IMR-90 (cell line): ENCODE measurements around the gene COA5. TPM values are rescaled to one million over a fixed set of nuclear protein-coding genes. Genes with fewer than 3 reads are reported as not detected.

Experiments
- ATAC-seq: fragments of 200-7000 bp; cut with Tn5 transposase; 2 replicates; pipeline ENCODE4 v1.9.1; 2020; ENCODE audit warnings: low read depth, mild to moderate bottlenecking, moderate library complexity
- BruUV-seq: library from RNA; stranded (reverse); fragments of 400-500 nt; replicated peaks from 2 replicates; lab custom pipeline; 2021; lab: Mats Ljungman, UMichigan
- CTCF ChIA-PET: fragments of 300-600 bp; formaldehyde crosslinking; extraction: SDS; loops from one replicate; lab custom pipeline; 2021; ENCODE audit warnings: antibody characterized with exemption; lab: Yijun Ruan, JAX
- POLR2A ChIA-PET: fragments of 300-600 bp; sonication (Branson Sonifier 250); formaldehyde crosslinking; loops from one replicate; lab custom pipeline; 2022; ENCODE audit warnings: antibody characterized with exemption; ENCODE audit not compliant: unreplicated experiment; lab: Charles Lee
- DNase-seq: peaks from one replicate; pipeline ENCODE4 v3.0.0; 2013
- H2AFZ ChIP-seq: replicated peaks from 2 replicates; pipeline ENCODE3; 2013; ENCODE audit warnings: low read length, mild to moderate bottlenecking; ENCODE audit not compliant: poor library complexity
- H2AK5ac ChIP-seq: 2 replicates; pipeline ENCODE4 v1.6.1; 2013; ENCODE audit warnings: low read depth, low read length, inconsistent platforms
- H2AK9ac ChIP-seq: replicated peaks from 2 replicates; pipeline ENCODE3; 2013; ENCODE audit warnings: mild to moderate bottlenecking, low read depth, low read length, moderate library complexity; ENCODE audit not compliant: poor library complexity
- H2BK120ac ChIP-seq: 2 replicates; pipeline ENCODE4 v1.6.1; 2013; ENCODE audit warnings: low read depth, low read length, inconsistent platforms
- H2BK15ac ChIP-seq: 3 replicates; pipeline ENCODE4 v1.6.1; 2013; ENCODE audit warnings: low read depth, low read length, inconsistent platforms
- H2BK20ac ChIP-seq: 2 replicates; pipeline ENCODE4 v1.6.1; 2013; ENCODE audit warnings: low read depth, mild to moderate bottlenecking, inconsistent platforms, low read length, moderate library complexity
- H2BK5ac ChIP-seq: 2 replicates; pipeline ENCODE4 v1.6.1; 2013; ENCODE audit warnings: mild to moderate bottlenecking, low read depth, low read length, inconsistent platforms; ENCODE audit not compliant: poor library complexity, severe bottlenecking
- H3K14ac ChIP-seq: replicated peaks from 2 replicates; pipeline ENCODE4 v1.6.1; 2013; ENCODE audit warnings: low read depth, low read length, inconsistent platforms
- H3K18ac ChIP-seq: 2 replicates; pipeline ENCODE4 v1.6.1; 2013; ENCODE audit warnings: low read depth, low read length, control low read depth
- H3K23ac ChIP-seq: 2 replicates; pipeline ENCODE4 v1.6.1; 2013; ENCODE audit warnings: low read depth, low read length, inconsistent platforms
- H3K27ac ChIP-seq: 2 replicates; pipeline ENCODE4 v1.5.1; 2013; ENCODE audit warnings: mild to moderate bottlenecking, control low read depth, low read length; ENCODE audit not compliant: insufficient read depth
- H3K27me3 ChIP-seq: 2 replicates; pipeline ENCODE4 v1.6.1; 2013; ENCODE audit warnings: low read length; ENCODE audit not compliant: control insufficient read depth, insufficient read depth
- H3K36me3 ChIP-seq: 2 replicates; pipeline ENCODE4 v1.6.1; 2013; ENCODE audit warnings: low read length, mixed read lengths; ENCODE audit not compliant: control insufficient read depth, insufficient read depth
- H3K4ac ChIP-seq: 2 replicates; pipeline ENCODE4 v1.6.1; 2013; ENCODE audit warnings: low read depth, low read length, inconsistent platforms
- H3K4me1 ChIP-seq: 2 replicates; pipeline ENCODE4 v1.6.1; 2013; ENCODE audit warnings: low read length, mixed read lengths; ENCODE audit not compliant: control insufficient read depth, insufficient read depth
- H3K4me2 ChIP-seq: 2 replicates; pipeline ENCODE4 v1.6.1; 2013; ENCODE audit warnings: low read depth, mild to moderate bottlenecking, control low read depth, low read length, moderate library complexity
- H3K4me3 ChIP-seq: 2 replicates; pipeline ENCODE4 v1.5.1; 2013; ENCODE audit warnings: low read depth, mild to moderate bottlenecking, control low read depth, low read length, moderate library complexity; ENCODE audit not compliant: insufficient read depth
- H3K56ac ChIP-seq: 2 replicates; pipeline ENCODE4 v1.6.1; 2013; ENCODE audit warnings: low read length, inconsistent platforms; ENCODE audit not compliant: insufficient read depth; ENCODE audit errors: extremely low read depth
- H3K79me1 ChIP-seq, 2 experiments: 2 replicates each; pipeline ENCODE4 v1.6.1; 2013; ENCODE audit warnings: low read length in 2 of 2, inconsistent platforms in 1 of 2, low read depth in 1 of 2
- H3K9ac ChIP-seq: 2 replicates; pipeline ENCODE4 v1.6.1; 2013; ENCODE audit warnings: low read depth, low read length, control low read depth
- H3K9me1 ChIP-seq: 2 replicates; pipeline ENCODE4 v1.6.1; 2013; ENCODE audit warnings: low read length, inconsistent platforms; ENCODE audit not compliant: insufficient read depth
- H3K9me3 ChIP-seq: 2 replicates; pipeline ENCODE4 v1.6.1; 2013; ENCODE audit warnings: low read length; ENCODE audit not compliant: control insufficient read depth, insufficient read depth
- H4K20me1 ChIP-seq: 2 replicates; pipeline ENCODE4 v1.6.1; 2013; ENCODE audit warnings: low read length, inconsistent platforms; ENCODE audit not compliant: insufficient read depth
- H4K5ac ChIP-seq: 2 replicates; pipeline ENCODE4 v1.6.1; 2013; ENCODE audit warnings: mild to moderate bottlenecking, low read depth, low read length, control low read depth
- H4K8ac ChIP-seq, 2 experiments: 2 replicates each; pipeline ENCODE4 v1.6.1; 2013; ENCODE audit warnings: low read depth in 2 of 2, low read length in 2 of 2, control low read depth in 1 of 2, inconsistent platforms in 1 of 2
- H4K91ac ChIP-seq: 2 replicates; pipeline ENCODE4 v1.6.1; 2013; ENCODE audit warnings: low read depth, low read length, inconsistent platforms; ENCODE audit not compliant: insufficient read depth
- BHLHE40 ChIP-seq: fragments of 150-350 bp; IDR thresholded peaks from 2 replicates; pipeline ENCODE4 v1.6.1; 2016; ENCODE audit warnings: mild to moderate bottlenecking, low read depth, low read length
- CHD1 ChIP-seq: IDR thresholded peaks from 2 replicates; pipeline ENCODE4 v1.6.1; 2012; ENCODE audit warnings: low read depth, low read length, improper control_type of control experiment
- MAFK ChIP-seq: IDR thresholded peaks from 2 replicates; pipeline ENCODE4 v1.6.1; 2012; ENCODE audit warnings: low read depth, low read length, improper control_type of control experiment
- MXI1 ChIP-seq: IDR thresholded peaks from 2 replicates; pipeline ENCODE4 v1.6.1; 2012; ENCODE audit warnings: low read depth, mild to moderate bottlenecking, low read length, moderate library complexity, borderline replicate concordance
- NFE2L2 ChIP-seq: fragments of 150-350 bp; IDR thresholded peaks from 2 replicates; pipeline ENCODE4 v1.6.1; 2016; ENCODE audit warnings: low read depth, mild to moderate bottlenecking, low read length
- POLR2A ChIP-seq: IDR thresholded peaks from 2 replicates; pipeline ENCODE4 v1.6.1; 2012; ENCODE audit warnings: mild to moderate bottlenecking, low read depth, low read length
- RAD21 ChIP-seq: IDR thresholded peaks from 2 replicates; pipeline ENCODE4 v1.6.1; 2012; ENCODE audit warnings: low read length, improper control_type of control experiment
- RFX5 ChIP-seq: IDR thresholded peaks from 2 replicates; pipeline ENCODE4 v1.8.0; 2012; ENCODE audit warnings: low read depth, mild to moderate bottlenecking, low read length, moderate library complexity
- SMC3 ChIP-seq: fragments of 150-350 bp; IDR thresholded peaks from 2 replicates; pipeline ENCODE4 v1.6.1; 2016; ENCODE audit warnings: low read depth, mild to moderate bottlenecking, antibody characterized with exemption, low read length, moderate library complexity
- WGBS, 2 experiments: methylation state at CpG; one replicate each; pipeline versions ENCODE4 v1.1.5 to v1.1.7; 2013; ENCODE audit warnings: missing lambda C conversion rate in 2 of 2; ENCODE audit not compliant: insufficient read length in 1 of 2; ENCODE audit errors: extremely low coverage in 2 of 2; 5-methylcytosine and 5-hydroxymethylcytosine counted together
- dilution Hi-C: fragments of 300-500 bp; cut with HindIII; formaldehyde crosslinking; loops from one replicate; pipeline ENCODE4 v1.14.3; 2018; ENCODE audit warnings: low sequenced_read_pairs; ENCODE audit not compliant: unreplicated experiment
- in situ Hi-C: fragments of 300-500 bp; cut with MboI; formaldehyde crosslinking; loops from 3 replicates; pipeline ENCODE4 v1.14.3; 2019; ENCODE audit warnings: low sequenced_read_pairs, inconsistent platforms, mixed read lengths
- intact Hi-C: fragments of 100-400 bp; cut with micrococcal nuclease; formaldehyde crosslinking; loops from 2 replicates; pipeline ENCODE4 v1.10.0; 2022
- polyA plus RNA-seq, 3 experiments: library from polyadenylated mRNA; depleted of rRNA; stranded (reverse); fragments of >200 nt; gene quantifications; 2 replicates each; pipeline ENCODE4 v1.2.3, GENCODE V29; 2012; ENCODE audit warnings: low replicate concordance in 1 of 3
- total RNA-seq: library from RNA; depleted of rRNA; stranded (reverse); fragments of >200 nt; gene quantifications from 2 replicates; pipeline ENCODE4 v1.2.3, GENCODE V29; 2012
- TF ChIP-seq, protein P1 (sequence below): fragments of 150-350 bp; IDR thresholded peaks from 2 replicates; pipeline ENCODE4 v1.6.1; 2016; ENCODE audit warnings: low read depth, mild to moderate bottlenecking, low read length, moderate library complexity, borderline replicate concordance
- TF ChIP-seq, protein P2 (sequence below): fragments of 150-350 bp; IDR thresholded peaks from 2 replicates; pipeline ENCODE4 v1.6.1; 2017; ENCODE audit warnings: mild to moderate bottlenecking, antibody characterized with exemption, low read length, low read depth

COA5 gene
- total and polyA plus RNA-seq, 2 of the 4 experiments (the other 2 are of a cell fraction) = 8.4 to 14.2 TPM

- H3K4me1 ChIP-seq = peaks cover 13% of the 10 kb centered on the region
- no TSS peak for BruUV-seq
- no peak overlapping the region for H2BK5ac ChIP-seq
- H2BK120ac ChIP-seq = no peak overlapping the region
- H3K23ac ChIP-seq = no peak overlapping the region
- H3K4ac ChIP-seq = no peak overlapping the region
- H4K8ac ChIP-seq = no peak overlapping the region
- no peak overlapping the region for H3K18ac ChIP-seq
- no peak overlapping the region for H3K14ac ChIP-seq
- no peaks in the 10 kb centered on the region for H3K27me3 ChIP-seq
- no peak overlapping the region for H3K56ac ChIP-seq
- H4K91ac ChIP-seq = no peak overlapping the region
- H2AK5ac ChIP-seq = no peak overlapping the region
- no peak overlapping the region for H2BK15ac ChIP-seq
- ChIA-PET CTCF (no interaction called here), POLR2A (no interaction called here)
- H3K9me1 ChIP-seq = peaks cover 16% of the 10 kb centered on the region
- no peak overlapping the region for H2AFZ ChIP-seq
- H3K4me3 ChIP-seq = no peak overlapping the region
- ATAC-seq (no peak), DNase-seq (no peak)
- no peak overlapping the region for H3K27ac ChIP-seq
- no peak overlapping the region for H3K9ac ChIP-seq
- no peak overlapping the region for H2BK20ac ChIP-seq
- H3K9me3 ChIP-seq = no peaks in the 10 kb centered on the region
- peaks cover 30% of the 10 kb centered on the region for H3K36me3 ChIP-seq
- in situ Hi-C loops = no loop called here
- dilution Hi-C loops = no loop called here
- TF ChIP-seq, protein P1, sequence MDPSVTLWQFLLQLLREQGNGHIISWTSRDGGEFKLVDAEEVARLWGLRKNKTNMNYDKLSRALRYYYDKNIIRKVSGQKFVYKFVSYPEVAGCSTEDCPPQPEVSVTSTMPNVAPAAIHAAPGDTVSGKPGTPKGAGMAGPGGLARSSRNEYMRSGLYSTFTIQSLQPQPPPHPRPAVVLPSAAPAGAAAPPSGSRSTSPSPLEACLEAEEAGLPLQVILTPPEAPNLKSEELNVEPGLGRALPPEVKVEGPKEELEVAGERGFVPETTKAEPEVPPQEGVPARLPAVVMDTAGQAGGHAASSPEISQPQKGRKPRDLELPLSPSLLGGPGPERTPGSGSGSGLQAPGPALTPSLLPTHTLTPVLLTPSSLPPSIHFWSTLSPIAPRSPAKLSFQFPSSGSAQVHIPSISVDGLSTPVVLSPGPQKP = no peak
- TF ChIP-seq CHD1 = no peak
- no peak for TF ChIP-seq BHLHE40
- TF ChIP-seq MXI1 = no peak
- TF ChIP-seq, protein P2, sequence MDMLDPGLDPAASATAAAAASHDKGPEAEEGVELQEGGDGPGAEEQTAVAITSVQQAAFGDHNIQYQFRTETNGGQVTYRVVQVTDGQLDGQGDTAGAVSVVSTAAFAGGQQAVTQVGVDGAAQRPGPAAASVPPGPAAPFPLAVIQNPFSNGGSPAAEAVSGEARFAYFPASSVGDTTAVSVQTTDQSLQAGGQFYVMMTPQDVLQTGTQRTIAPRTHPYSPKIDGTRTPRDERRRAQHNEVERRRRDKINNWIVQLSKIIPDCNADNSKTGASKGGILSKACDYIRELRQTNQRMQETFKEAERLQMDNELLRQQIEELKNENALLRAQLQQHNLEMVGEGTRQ = no peak
- no peak for TF ChIP-seq SMC3
- TF ChIP-seq RAD21 = no peak
- TF ChIP-seq NFE2L2 = no peak
- TF ChIP-seq MAFK = no peak
- TF ChIP-seq POLR2A = no peak
- no peak for TF ChIP-seq RFX5
- no peak overlapping the region for H2AK9ac ChIP-seq
- H3K4me2 ChIP-seq = no peak overlapping the region
- H3K79me1 ChIP-seq = no peaks in the 10 kb centered on the region
- peaks cover 5% of the 10 kb centered on the region; the same call in 1 of the 2 replicates for H4K20me1 ChIP-seq
- intact Hi-C loops = no loop called here
- no peak overlapping the region for H4K5ac ChIP-seq
- WGBS, 2 experiments = 87% methylated on average over 4 of the region's 8 CpGs; no CpG with 5 or more reads in 1 of the 2 experiments
These were observed 52.6 kb downstream of the COA5 start for GRCh38 chr2:98555696-98556095.
